Gastroesophageal sphincter (tissue), 3 donors: ENCODE data around the gene AFDN.

Experiments used
- EP300 ChIP-seq: sonication (generic); formaldehyde crosslinking; IDR thresholded peaks from one replicate; pipeline ENCODE4 v1.6.1; 2017; ENCODE audit warnings: antibody characterized with exemption, mild to moderate bottlenecking
- POLR2A ChIP-seq, 2 donors: fragments of 450-650 bp; IDR thresholded peaks; one replicate each; pipeline ENCODE4 v1.6.1; 2017; ENCODE audit warnings: antibody characterized with exemption in 2 of 2, mild to moderate bottlenecking in 2 of 2, moderate library complexity in 1 of 2
- TF ChIP-seq, protein P1 (sequence below), 4 experiments: fragments of 200-600 bp in 2 of 4; fragments of 450-650 bp in 2 of 4; sonication (generic) in 1 of 4; IDR thresholded peaks; one replicate each; pipeline ENCODE4 v1.5.1; 2017 to 2019; ENCODE audit warnings: antibody characterized with exemption in 4 of 4, mild to moderate bottlenecking in 2 of 4, moderate library complexity in 2 of 4

DNA sequence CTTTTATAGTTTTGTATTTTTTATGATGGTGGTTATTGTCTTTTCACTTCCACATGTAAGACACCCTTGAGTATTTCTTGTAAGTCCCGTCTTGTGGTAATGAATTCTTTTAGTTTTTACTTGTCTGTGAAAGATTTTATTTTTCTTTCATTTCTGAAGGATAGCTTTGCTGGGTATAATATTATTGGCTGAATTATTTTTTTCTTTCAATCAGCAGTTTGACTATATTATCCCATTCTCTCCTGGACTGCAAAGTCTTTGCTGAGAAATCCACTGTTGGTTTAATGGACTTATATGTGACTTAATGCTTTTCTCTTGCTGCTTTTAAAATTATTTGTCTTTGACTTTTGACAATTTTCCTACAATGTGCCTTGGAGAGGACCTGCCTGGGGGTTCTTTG is 184.6 kb downstream of the AFDN start:
- TF ChIP-seq POLR2A (IDR thresholded peaks at IDR 0.05) (no peak), EP300 (no peak)
- TF ChIP-seq, protein P1, sequence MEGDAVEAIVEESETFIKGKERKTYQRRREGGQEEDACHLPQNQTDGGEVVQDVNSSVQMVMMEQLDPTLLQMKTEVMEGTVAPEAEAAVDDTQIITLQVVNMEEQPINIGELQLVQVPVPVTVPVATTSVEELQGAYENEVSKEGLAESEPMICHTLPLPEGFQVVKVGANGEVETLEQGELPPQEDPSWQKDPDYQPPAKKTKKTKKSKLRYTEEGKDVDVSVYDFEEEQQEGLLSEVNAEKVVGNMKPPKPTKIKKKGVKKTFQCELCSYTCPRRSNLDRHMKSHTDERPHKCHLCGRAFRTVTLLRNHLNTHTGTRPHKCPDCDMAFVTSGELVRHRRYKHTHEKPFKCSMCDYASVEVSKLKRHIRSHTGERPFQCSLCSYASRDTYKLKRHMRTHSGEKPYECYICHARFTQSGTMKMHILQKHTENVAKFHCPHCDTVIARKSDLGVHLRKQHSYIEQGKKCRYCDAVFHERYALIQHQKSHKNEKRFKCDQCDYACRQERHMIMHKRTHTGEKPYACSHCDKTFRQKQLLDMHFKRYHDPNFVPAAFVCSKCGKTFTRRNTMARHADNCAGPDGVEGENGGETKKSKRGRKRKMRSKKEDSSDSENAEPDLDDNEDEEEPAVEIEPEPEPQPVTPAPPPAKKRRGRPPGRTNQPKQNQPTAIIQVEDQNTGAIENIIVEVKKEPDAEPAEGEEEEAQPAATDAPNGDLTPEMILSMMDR (IDR thresholded peaks at IDR 0.05): no peak
